Middle frontal gyrus (tissue), 1 donor: Measurements from ENCODE around the gene FBXW7.

Experiments used
- DNase-seq: peaks from one replicate; pipeline ENCODE4 v3.0.0-alpha.2; 2015; ENCODE audit warnings: low spot score; ENCODE audit errors: extremely low spot score

FBXW7 gene

GRCh38 chr4:152374606-152375285, 161.1 kb downstream of the FBXW7 start:
- no peak for DNase-seq

- no peak for DNase-seq
Observed at GRCh38 chr4:152374153-152374552, 161.7 kb downstream of the FBXW7 start.

- DNase-seq, result no peak
Observed at GRCh38 chr4:152372444-152372843, 163.4 kb downstream of the FBXW7 start.

GRCh38 chr4:152369902-152370295, 166.0 kb downstream of the FBXW7 start:
- no peak for DNase-seq

- no peak for DNase-seq
Observed at GRCh38 chr4:152369203-152369901, 166.5 kb downstream of the FBXW7 start.

- DNase-seq, result no peak
Observed at GRCh38 chr4:152368001-152368400, 167.9 kb downstream of the FBXW7 start.

- no peak for DNase-seq
Observed at GRCh38 chr4:152364883-152365282, 171.0 kb downstream of the FBXW7 start.

- DNase-seq, result no peak
Observed at GRCh38 chr4:152364383-152364782, 171.5 kb downstream of the FBXW7 start.

- DNase-seq, result no peak
Observed at GRCh38 chr4:152363904-152364303, 172.0 kb downstream of the FBXW7 start.

GRCh38 chr4:152363086-152363485, 172.8 kb downstream of the FBXW7 start:
- DNase-seq, result no peak

GRCh38 chr4:152360045-152360410, 175.9 kb downstream of the FBXW7 start:
- no peak for DNase-seq

GRCh38 chr4:152359208-152360044, 176.5 kb downstream of the FBXW7 start:
- DNase-seq, result no peak

GRCh38 chr4:152357206-152357605, 178.7 kb downstream of the FBXW7 start:
- DNase-seq, result no peak

- DNase-seq, result no peak
Observed at GRCh38 chr4:152356428-152357034, 179.4 kb downstream of the FBXW7 start.

- peak; percentile 38 for DNase-seq
Observed at GRCh38 chr4:152352622-152353116, 183.2 kb downstream of the FBXW7 start.

GRCh38 chr4:152352215-152352614, 183.7 kb downstream of the FBXW7 start:
- no peak for DNase-seq

- DNase-seq, result no peak
Observed at GRCh38 chr4:152351080-152351479, 184.8 kb downstream of the FBXW7 start.

GRCh38 chr4:152348670-152349069, 187.2 kb downstream of the FBXW7 start:
- DNase-seq, result no peak

GRCh38 chr4:152346979-152347378, 188.9 kb downstream of the FBXW7 start:
- DNase-seq, result no peak

- DNase-seq, result no peak
Observed at GRCh38 chr4:152346526-152346925, 189.4 kb downstream of the FBXW7 start.

- DNase-seq, result no peak
Observed at GRCh38 chr4:152344001-152344400, 191.9 kb downstream of the FBXW7 start.

- DNase-seq, result no peak
Observed at GRCh38 chr4:152342293-152342692, 193.6 kb downstream of the FBXW7 start.
